ENCODE measurements around the gene RGS10. TPM values are rescaled to one million over a fixed set of nuclear protein-coding genes. Genes with fewer than 3 reads are reported as not detected.
A peak's percentile ranks its signal among the peaks of the same experiment; 100 is the strongest.

Gene RGS10
- total RNA-seq, 2 experiments from 2014 or later, result 157 to 159 TPM

DNA sequence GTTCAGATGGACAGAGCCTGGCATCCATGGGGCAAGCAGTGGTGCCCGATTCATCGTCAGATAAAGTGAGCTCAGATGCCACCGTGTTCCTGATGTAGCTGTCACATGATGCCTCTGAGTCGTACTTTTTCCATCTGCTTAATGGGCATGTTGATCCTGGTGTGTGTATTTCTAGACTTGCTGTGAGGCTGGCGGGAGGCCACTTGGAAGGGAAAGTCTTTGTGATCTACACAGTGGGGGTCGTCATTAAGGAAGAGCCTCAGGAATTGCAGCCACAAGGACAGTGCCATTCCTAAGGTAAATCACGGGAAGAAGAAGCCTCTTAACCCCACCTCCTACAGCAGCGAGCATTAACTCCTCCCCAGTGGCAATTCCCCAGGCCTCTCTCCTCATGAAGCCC lies 63.0 kb downstream of the RGS10 start:
- DNase-seq (no peak), ATAC-seq (ENCODE audit: low read depth) (no peak)
- H3K27me3 Mint-ChIP-seq, result peaks cover 6% of the 10 kb centered on the region
- H3K4me3 Mint-ChIP-seq, result no peak overlapping the region
- H3K36me3 Mint-ChIP-seq, result no peaks in the 10 kb centered on the region
- POLR2A ChIA-PET, result interaction anchor here (1.2 to 1.4 kb wide), 2 partner anchors 10 to 35 kb away, joined by 3 to 5 read pairs; no protein-coding TSS in a partner anchor
- H3K4me1 Mint-ChIP-seq, result peaks cover 24% of the 10 kb centered on the region
- H3K27ac Mint-ChIP-seq, result no peak overlapping the region
- H3K9me3 Mint-ChIP-seq, result no peaks in the 10 kb centered on the region

DNA sequence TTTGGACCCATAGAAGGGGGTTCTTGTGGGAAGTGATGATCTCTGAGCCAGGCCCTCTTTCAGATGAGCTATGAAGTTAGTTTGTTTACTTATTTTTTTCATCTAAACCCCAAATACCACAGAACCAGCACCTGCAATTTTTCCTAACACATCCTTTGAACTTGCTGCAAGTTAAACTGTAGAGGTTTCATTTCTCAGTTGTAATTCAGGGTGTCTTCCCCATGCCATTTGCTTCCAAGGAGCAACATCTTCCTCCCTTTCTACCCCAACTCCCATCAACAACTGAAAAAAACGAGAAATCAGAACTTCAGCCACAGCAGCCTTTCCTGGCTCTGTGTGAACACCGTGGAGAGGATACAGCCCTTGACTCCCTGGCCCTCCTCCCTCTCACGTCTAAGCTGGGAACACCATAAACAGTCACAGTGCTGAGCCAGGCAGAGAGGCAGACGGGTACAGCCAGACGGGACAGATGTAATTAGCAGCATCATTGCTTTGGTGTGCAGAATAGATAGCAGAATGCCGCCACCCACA lies 63.6 kb downstream of the RGS10 start:
- Mint-ChIP-seq H3K27ac (peak overlapping the region; percentile 65), H3K4me3 (peak overlapping the region; percentile 49), H3K36me3 (peaks cover 1% of the 10 kb centered on the region), H3K4me1 (peaks cover 24% of the 10 kb centered on the region), H3K9me3 (peaks cover 1% of the 10 kb centered on the region), H3K27me3 (peaks cover 6% of the 10 kb centered on the region)
- POLR2A ChIA-PET, result interaction anchor here (0.7 to 1.4 kb wide), 3 partner anchors 11 to 62 kb away, joined by 3 to 9 read pairs (median 5); no protein-coding TSS in a partner anchor
- peak; percentile 23 for ATAC-seq (ENCODE audit: low read depth)
- no peak for DNase-seq

DNA sequence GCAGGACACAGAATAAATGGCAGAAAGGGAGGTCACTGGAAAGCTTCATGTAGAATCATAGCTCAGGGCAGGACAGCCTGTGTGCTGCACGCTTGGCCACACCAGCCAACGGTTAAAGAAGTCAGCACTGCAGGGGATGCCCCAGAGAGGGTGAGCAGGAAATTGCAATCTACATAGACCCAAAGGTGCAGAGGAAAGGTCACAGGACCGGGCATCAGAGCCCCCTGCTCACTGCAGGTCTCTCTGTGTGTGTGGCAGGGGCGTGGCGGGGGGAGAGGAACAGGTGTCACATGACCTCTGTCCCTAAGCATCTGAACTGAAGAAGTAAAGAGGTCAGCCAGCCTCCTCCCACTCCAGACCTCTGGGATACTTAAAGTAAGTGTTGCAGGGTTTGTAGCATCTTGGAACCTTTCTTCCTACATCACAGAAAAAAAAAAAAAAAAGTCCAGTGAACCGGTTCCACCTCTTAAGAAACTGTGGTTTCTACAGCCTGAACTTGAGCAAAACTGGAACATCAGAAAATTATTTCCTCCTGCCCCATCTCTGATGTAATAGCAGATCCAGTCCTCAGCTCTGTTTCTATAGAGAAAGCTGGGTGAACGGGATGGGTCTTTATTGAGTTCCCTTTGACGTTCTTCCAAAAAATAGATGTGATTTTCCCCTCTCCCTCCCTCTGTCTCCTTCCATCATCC lies 64.3 kb downstream of the RGS10 start:
- Mint-ChIP-seq H3K36me3 (peaks cover 2% of the 10 kb centered on the region), H3K9me3 (peaks cover 2% of the 10 kb centered on the region), H3K4me1 (peaks cover 24% of the 10 kb centered on the region), H3K4me3 (peak overlapping the region; percentile 49), H3K27ac (peak overlapping the region; percentile 65), H3K27me3 (peaks cover 6% of the 10 kb centered on the region)
- DNase-seq (no peak), ATAC-seq (ENCODE audit: low read depth) (peak; percentile 93)
- POLR2A ChIA-PET, result interaction anchor here (0.7 to 1.4 kb wide), 3 partner anchors 11 to 63 kb away, joined by 3 to 9 read pairs (median 5); no protein-coding TSS in a partner anchor

DNA sequence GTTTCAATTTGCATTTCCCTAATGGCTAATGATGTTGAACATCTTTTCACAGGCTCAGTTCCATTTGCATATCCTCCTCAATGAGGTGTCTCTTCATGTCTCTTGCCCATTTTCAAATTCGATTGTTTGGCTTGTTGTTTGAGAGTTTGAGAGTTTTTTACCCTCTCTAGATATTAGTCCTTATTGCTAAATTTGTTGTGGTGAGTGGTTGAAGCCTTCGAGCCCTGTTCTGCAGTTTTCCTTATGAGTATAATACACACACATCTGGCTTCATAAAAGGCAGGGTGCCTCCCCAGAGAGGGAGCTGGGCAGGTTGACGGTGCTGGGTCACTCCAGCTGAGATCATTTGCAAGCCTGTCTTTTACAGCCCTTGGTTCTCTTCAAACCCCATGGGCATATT lies 65.1 kb downstream of the RGS10 start:
- ATAC-seq (ENCODE audit: low read depth) (no peak), DNase-seq (no peak)
- Mint-ChIP-seq H3K4me3 (no peak overlapping the region), H3K27ac (no peak overlapping the region), H3K27me3 (peaks cover 6% of the 10 kb centered on the region), H3K9me3 (peaks cover 2% of the 10 kb centered on the region), H3K36me3 (peaks cover 2% of the 10 kb centered on the region), H3K4me1 (peaks cover 24% of the 10 kb centered on the region)
- POLR2A ChIA-PET, result no interaction called here

DNA sequence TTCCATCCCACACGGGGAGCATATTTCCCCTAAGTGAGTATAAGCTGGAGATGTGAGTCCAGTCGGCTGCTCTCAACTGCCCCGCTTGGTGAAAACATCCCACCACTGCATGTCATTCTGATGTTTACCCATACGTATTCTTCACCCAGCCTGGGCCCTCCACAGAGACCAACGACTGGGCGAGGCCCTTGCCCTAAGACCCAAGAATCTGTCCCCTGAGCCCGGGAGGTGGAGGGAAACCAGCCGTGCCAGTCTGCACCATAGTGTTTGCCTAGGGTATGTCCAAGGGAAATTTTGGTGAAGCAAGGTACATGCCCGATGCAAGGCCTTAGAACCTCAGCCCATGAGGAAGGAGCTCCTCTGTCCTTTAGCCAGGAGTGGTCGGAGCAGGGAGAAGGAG lies 67.9 kb downstream of the RGS10 start:
- H3K4me3 Mint-ChIP-seq, result no peak overlapping the region

DNA sequence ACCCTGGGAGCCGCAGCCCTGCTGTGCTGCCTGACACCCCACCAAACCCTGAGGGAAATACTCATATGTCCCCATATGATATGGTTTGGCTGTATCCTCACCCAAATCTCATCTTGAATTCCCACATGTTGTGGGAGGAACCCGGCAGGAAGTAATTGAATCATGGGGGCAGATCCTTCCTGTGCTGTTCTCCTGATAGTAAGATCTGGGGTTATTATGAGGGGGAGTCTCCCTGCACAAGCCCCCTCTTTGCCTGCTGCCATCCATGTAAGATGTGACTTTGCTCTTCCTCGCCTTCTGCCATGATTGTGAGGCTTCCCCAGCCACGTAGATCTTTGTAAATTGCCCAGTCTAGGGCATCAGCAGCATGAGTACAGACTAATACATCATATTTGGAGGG lies 68.7 kb downstream of the RGS10 start:
- H3K4me1 Mint-ChIP-seq, result peaks cover 17% of the 10 kb centered on the region
- peaks cover 2% of the 10 kb centered on the region for H3K9me3 Mint-ChIP-seq
- POLR2A ChIA-PET, result no interaction called here
- no peak overlapping the region for H3K27ac Mint-ChIP-seq
- DNase-seq (no peak), ATAC-seq (ENCODE audit: low read depth) (no peak)
- H3K36me3 Mint-ChIP-seq, result peaks cover 2% of the 10 kb centered on the region
- no peak overlapping the region for H3K4me3 Mint-ChIP-seq
- peaks cover 6% of the 10 kb centered on the region for H3K27me3 Mint-ChIP-seq

More for the DNA sequence above, 67.9 kb downstream of the RGS10 start:
- Mint-ChIP-seq H3K9me3 (peaks cover 2% of the 10 kb centered on the region), H3K4me1 (peaks cover 23% of the 10 kb centered on the region), H3K36me3 (peaks cover 2% of the 10 kb centered on the region), H3K27ac (no peak overlapping the region), H3K27me3 (peaks cover 6% of the 10 kb centered on the region)
- DNase-seq (no peak), ATAC-seq (ENCODE audit: low read depth) (no peak)
- POLR2A ChIA-PET, result no interaction called here

DNA sequence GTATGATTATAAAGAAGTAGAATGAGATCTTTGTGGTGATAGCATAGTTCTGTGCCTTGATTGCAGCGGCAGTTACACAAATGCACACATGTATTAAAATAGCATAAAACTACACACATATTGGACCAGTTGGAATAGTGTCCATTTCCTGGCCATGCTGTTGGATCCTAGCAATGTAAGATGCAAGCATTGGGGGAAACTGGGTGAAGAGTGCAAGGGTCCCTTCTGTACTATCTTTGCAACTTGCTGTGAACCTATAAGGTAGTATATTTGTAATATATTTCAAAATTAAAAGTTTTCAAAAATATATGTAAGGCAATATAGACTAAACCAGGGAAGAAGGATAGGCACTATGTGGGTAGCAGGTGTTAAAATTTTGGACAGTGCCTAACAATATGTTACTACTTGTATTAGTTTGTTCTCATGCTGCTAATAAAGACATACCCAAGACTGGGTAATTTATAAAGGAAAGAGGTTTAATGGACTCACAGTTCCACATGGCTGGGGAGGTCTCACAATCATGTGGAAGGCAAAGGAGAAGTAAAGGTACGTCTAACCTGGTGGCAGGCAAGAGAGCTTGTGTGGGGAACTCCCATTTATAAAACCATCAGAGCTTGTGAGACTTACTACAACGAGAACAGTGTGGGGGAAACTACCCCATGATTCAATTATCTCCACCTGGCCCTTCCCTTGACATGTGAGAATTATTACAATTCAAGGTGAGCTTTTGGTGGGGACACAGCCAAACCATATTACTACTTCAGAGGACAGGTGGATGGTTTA lies 71.4 kb downstream of the RGS10 start:
- Mint-ChIP-seq H3K9me3 (peaks cover 2% of the 10 kb centered on the region), H3K4me3 (no peak overlapping the region), H3K27me3 (peaks cover 4% of the 10 kb centered on the region), H3K36me3 (peaks cover 2% of the 10 kb centered on the region), H3K27ac (no peak overlapping the region), H3K4me1 (peaks cover 6% of the 10 kb centered on the region)
- ATAC-seq (ENCODE audit: low read depth) (no peak), DNase-seq (no peak)
- POLR2A ChIA-PET, result no interaction called here

DNA sequence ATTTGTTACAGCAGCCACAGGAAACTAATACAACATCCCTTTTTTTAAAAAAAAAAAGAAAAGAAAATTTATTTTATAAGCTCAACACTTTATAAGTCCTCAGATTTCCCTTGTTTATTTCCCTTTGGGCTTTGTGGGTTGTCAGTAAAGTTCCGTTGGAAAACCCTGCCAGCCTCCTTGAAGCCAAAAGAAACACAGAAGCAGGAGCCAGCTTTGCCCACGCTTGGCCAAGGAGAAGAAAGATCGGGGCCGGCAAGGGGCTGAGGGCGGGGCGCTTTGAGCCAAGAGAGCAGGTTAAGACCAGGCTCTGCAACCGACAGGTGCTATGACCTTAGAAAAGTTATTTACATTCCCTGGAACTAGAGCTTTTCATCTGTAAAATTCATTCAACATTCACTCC lies 72.7 kb downstream of the RGS10 start:
- no peak overlapping the region for H3K4me3 Mint-ChIP-seq
- H3K4me1 Mint-ChIP-seq, result peaks cover 9% of the 10 kb centered on the region
- peaks cover 7% of the 10 kb centered on the region for H3K9me3 Mint-ChIP-seq
- POLR2A ChIA-PET, result no interaction called here
- DNase-seq, result no peak
- H3K27ac Mint-ChIP-seq, result no peak overlapping the region
- H3K27me3 Mint-ChIP-seq, result peaks cover 4% of the 10 kb centered on the region
- no peak for ATAC-seq (ENCODE audit: low read depth)
- H3K36me3 Mint-ChIP-seq, result peaks cover 2% of the 10 kb centered on the region

DNA sequence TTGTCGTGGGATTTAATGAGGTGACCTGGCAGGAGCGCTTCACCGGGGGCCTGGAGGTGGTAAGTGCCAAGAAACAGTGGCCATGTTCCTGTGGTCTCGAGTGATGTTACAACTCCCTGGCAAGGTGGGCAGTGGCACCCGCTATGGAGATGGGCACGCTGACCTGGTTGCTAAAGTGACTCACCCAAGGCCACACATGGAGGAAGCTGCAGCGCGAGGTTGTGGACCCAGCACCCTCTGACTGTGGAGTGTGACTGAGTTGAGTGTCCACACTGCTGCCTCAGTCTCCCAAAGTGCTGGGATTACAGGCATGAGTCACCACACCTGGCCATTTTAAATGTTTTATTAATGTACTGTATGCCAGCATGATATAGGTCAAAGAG lies 73.2 kb downstream of the RGS10 start:
- no peak for ATAC-seq (ENCODE audit: low read depth)
- Mint-ChIP-seq H3K4me3 (no peak overlapping the region), H3K4me1 (peaks cover 9% of the 10 kb centered on the region), H3K27ac (no peak overlapping the region), H3K27me3 (peaks cover 7% of the 10 kb centered on the region), H3K36me3 (peaks cover 2% of the 10 kb centered on the region), H3K9me3 (peaks cover 7% of the 10 kb centered on the region)
- POLR2A ChIA-PET, result no interaction called here
- DNase-seq, result no peak

DNA sequence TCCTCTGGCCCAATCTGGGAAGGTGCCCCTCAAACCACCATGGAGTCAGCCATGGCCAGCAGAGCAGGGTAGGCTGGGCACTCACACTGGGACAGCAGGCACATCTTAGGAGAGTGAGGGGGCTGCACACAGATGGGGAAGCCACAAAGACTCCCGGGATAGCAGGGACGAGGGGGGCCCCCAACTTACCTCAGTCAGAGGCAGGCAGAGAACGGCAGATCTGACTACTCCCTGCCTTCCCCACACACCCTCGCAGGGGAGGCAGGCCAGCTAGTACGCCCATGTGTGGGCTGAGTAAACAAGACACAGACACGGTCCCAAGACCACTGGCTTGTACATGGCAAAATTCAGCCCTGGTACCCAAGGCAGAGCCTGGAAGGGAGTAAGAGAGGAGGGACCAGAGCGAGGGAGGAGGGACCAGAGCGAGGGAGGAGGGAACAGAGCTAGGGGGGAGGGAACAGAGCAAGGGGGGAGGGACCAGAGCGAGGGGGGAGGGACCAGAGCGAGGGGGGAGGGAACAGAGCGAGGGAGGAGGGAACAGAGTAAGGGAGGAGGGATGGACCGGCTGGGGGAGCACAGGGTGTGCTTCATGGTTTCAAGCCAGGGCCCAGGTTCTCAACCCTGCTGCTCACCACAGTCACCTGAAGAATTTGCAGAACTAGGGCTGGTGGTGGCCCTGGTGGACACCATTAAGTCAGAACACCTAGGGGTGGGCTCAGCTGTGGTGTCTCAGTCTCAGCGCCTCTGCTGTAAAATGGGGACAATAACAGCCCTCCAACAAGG lies 73.8 kb downstream of the RGS10 start:
- H3K9me3 Mint-ChIP-seq, result peaks cover 5% of the 10 kb centered on the region
- DNase-seq, result no peak

DNA sequence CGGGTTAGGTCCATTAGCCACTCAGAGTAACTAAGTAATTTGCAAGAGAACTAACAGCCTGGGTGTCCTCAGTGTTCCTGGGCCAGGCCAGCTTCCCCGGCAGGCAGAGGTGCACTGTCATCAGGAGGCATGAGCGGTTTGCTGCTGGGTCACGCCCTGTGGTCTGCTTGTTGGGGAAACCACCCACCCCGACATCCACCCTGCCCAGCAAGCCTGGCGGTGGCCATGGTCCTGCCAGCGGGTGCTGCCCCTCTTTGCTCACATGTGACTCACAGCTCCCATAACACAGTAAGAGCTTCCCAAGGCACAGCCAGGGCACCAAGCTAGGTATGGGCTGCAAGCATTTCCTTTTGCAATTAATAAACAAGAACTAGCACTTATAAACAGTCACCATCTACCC lies 75.9 kb downstream of the RGS10 start:
- Mint-ChIP-seq H3K27me3 (peaks cover 9% of the 10 kb centered on the region), H3K4me3 (no peak overlapping the region), H3K9me3 (peaks cover 14% of the 10 kb centered on the region), H3K36me3 (peaks cover 2% of the 10 kb centered on the region), H3K4me1 (peaks cover 9% of the 10 kb centered on the region), H3K27ac (peak overlapping the region; percentile 20)
- ATAC-seq (ENCODE audit: low read depth) (peak; percentile 77), DNase-seq (no peak)
- POLR2A ChIA-PET, result interaction anchor here (1.2 kb wide), 1 partner anchor 76 kb away, joined by 3 read pairs; the partner anchor contains the start of gene RGS10

More for the DNA sequence above, 73.8 kb downstream of the RGS10 start:
- Mint-ChIP-seq H3K36me3 (no peaks in the 10 kb centered on the region), H3K4me1 (peaks cover 9% of the 10 kb centered on the region), H3K27ac (no peak overlapping the region), H3K4me3 (no peak overlapping the region), H3K27me3 (peaks cover 7% of the 10 kb centered on the region)
- POLR2A ChIA-PET, result no interaction called here
- no peak for ATAC-seq (ENCODE audit: low read depth)

DNA sequence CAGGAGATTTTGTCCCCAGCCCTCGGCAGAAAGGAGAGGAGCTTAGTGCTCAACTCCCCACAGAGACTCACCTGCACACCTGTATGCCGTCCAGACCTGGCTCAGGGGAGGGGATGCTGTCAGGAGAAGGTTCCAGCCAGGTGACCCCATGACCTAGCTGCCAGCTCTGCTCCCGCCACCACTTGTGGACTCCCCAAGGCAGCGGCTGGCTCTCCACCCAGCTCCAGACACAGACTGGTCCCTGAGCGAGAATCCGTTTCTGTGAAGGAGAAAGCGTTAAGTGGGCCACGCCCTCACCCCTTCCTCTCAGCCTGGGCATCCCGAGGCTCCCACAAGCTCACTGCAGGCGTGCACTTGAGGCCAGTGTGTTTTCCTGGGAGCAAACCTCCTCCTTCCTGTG lies 76.4 kb downstream of the RGS10 start:
- POLR2A ChIA-PET, result interaction anchor here (1.2 kb wide), 1 partner anchor 77 kb away, joined by 3 read pairs; the partner anchor contains the start of gene RGS10
- Mint-ChIP-seq H3K9me3 (peaks cover 14% of the 10 kb centered on the region), H3K36me3 (peaks cover 2% of the 10 kb centered on the region), H3K27me3 (peaks cover 9% of the 10 kb centered on the region), H3K4me3 (no peak overlapping the region), H3K27ac (no peak overlapping the region), H3K4me1 (peaks cover 9% of the 10 kb centered on the region)
- no peak for DNase-seq
- ATAC-seq (ENCODE audit: low read depth), result no peak

DNA sequence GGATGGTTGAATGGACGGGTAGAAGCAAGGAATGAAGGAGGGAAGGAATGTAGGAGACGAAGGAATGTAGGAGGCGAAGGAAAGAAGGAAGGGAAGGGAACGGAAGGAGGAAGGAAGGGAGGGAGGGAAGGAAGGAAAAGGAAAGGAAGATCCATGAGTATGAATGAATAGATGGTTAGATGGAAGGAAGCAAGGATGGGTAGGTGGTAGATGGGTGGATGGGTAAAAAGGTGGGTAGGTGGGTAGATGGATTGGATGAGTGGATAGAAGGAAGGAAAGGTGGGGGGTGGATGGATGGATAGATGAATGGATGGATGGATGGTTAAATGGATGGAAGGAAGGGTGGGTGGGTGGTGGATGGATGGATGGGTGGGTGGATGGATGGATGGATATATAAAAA lies 77.4 kb downstream of the RGS10 start:
- Mint-ChIP-seq H3K27ac (no peak overlapping the region), H3K9me3 (peaks cover 14% of the 10 kb centered on the region), H3K4me1 (peaks cover 9% of the 10 kb centered on the region), H3K36me3 (peaks cover 2% of the 10 kb centered on the region), H3K27me3 (peaks cover 11% of the 10 kb centered on the region), H3K4me3 (no peak overlapping the region)
- DNase-seq (no peak), ATAC-seq (ENCODE audit: low read depth) (no peak)
- POLR2A ChIA-PET, result no interaction called here

All from activated naive CD8-positive, alpha-beta T cell treated with anti-CD3 and anti-CD28 coated beads, Interleukin-2, amount 10 ng/mL, durations not matched to agents 7 days and 5 days (primary cell).